ENCODE measurements around the gene MYO5A.

GRCh38 chr15:52514482-52514881 lies 14.2 kb downstream of the MYO5A start:
- TF ChIP-seq CTCF (IDR thresholded peaks at IDR 0.05), result no peak
- no peak for TF ChIP-seq POLR2A (IDR thresholded peaks at IDR 0.05)
